ENCODE data around the gene FGD3.
"Not testable (repeated sequence)": the region's sequence is repeated elsewhere in the genome, so short reads cannot be mapped to it uniquely, and the experiment has no call there.

The FGD3 gene, protein sequence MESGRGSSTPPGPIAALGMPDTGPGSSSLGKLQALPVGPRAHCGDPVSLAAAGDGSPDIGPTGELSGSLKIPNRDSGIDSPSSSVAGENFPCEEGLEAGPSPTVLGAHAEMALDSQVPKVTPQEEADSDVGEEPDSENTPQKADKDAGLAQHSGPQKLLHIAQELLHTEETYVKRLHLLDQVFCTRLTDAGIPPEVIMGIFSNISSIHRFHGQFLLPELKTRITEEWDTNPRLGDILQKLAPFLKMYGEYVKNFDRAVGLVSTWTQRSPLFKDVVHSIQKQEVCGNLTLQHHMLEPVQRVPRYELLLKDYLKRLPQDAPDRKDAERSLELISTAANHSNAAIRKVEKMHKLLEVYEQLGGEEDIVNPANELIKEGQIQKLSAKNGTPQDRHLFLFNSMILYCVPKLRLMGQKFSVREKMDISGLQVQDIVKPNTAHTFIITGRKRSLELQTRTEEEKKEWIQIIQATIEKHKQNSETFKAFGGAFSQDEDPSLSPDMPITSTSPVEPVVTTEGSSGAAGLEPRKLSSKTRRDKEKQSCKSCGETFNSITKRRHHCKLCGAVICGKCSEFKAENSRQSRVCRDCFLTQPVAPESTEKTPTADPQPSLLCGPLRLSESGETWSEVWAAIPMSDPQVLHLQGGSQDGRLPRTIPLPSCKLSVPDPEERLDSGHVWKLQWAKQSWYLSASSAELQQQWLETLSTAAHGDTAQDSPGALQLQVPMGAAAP

DNA sequence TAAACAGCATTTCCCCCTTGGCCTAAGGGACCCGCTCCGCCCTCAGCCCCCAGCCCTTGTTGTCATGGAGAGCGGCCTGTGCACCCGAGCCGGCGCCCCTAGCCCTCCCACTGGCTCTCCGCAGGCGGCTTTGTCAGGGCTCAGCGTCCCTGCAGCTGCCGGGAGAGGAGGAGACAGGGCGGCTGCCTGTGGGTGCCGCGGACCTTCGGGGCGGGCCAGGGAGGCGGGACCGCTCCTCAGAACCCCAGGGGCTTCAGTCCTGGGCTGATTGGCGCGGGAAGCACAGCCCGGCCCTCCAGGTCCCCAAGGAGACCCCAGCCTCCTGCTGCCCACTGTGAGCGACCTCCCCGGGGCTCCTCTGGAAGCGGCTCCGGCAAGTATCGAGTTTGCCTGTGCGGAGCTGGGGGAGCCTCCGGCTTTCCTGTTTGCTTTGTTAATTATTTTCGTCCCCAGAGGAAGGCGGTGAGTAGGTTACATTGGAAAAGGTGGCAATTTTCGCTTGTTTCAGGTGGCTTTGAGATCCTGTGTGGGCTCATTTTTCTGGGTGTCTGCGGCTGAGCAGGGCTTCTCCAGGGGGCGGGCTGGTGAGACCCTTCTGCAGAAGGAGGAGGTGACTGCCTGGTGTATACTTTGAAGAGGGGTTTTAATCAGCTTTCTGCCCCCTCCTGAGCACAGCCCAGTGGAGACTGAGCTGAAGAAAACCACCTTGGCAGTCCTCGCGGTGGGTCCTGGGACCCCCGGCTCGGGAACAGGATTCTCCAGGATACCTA lies at the start of gene FGD3:
Gene FGD3, plus strand, starts transcription at position 256 of the 770 bp plus-strand sequence. CDS start 28,734 bp downstream, outside the sequence.
- no peak for DNase-seq

DNA sequence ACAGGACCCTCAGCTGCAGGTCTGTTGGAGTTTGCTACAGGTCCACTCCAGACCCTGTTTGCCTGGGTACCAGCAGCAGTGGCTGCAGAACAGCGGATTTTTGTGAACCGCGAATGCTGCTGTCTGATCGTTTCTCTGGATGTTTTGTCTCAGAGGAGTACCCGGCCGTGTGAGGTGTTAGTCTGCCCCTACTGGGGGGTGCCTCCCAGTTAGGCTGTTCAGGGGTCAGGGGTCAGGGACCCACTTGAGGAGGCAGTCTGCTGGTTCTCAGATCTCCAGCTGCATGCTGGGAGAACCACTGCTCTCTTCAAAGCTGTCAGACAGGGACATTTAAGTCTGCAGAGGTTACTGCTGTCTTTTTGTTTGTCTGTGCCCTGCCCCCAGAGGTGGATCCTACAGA lies 42.2 kb upstream of the FGD3 start:
- DNase-seq = not testable (repeated sequence)

DNA sequence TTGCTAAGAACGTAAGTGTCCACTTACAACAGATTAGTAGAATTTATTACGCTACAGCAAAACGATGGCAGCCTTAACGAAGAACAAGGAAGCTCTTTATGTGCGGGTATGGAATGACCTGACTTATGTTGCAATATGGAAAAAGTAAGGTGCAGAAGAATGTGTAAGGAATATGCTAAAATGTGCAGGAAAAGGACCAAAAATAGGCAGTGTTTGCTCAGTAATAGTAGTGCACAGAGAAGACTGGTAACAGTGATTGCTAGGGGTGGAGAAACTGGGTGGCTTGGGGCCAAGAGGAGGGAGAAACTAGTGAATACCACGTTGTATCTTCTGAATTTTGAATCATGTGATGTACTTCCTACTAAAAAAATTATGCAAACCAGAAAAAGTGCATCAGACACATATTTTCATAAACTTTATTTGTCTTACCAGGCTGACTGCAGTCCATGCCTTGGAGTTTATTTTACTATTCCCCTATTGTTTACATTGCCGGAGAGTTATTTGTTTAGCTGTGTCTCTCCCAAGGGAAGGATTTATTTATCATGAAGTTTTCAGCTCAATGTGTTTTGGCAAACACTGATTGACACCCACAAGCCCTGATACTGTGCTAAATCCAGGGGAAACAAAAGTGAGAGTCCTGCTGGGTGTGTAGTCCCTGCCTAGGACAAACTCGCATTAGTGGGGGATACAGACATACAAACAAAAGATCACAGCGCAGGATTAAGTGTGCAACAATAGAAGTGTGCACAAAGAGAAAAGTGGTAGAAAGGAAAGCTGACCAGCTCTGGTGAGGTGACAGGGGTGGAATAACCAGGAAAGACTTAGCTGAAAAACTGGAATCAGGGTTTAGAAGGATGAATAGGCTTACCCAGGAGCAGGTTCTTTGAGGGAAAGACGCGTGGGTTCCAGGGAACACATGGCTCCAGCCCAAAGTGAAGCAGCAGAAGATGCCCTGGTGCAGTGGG lies 35.5 kb upstream of the FGD3 start:
- no peak for DNase-seq

DNA sequence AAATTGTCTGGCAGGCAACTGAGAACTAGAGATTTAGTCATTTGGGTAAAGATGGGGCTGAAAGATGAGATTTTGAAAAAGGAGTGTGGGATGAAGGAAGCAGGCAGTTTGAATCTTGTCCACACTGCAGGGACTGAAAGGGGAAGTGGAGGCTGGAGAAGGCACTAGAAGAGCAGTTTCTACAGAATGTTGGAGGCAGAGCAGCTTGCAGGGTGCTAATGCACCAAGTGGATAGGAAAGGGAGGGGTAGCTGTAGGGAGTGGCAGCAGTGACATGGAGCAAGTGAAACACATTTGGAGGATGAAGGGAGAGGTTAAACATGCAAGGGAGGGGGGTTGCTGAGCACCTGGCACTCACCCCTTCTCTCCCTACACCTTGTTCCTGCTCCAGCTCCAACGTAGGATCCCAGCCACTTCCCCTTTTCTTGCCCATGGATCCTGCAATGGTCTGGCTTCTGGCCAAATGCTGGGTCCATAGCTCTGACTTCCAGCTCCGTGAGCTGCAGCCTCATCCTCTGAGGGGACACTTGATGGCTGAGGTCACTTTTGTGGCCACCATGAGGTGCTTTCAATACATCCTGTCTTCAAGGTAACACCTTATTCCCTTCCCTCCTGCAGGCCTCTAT lies 30.0 kb upstream of the FGD3 start:
- DNase-seq = no peak

DNA sequence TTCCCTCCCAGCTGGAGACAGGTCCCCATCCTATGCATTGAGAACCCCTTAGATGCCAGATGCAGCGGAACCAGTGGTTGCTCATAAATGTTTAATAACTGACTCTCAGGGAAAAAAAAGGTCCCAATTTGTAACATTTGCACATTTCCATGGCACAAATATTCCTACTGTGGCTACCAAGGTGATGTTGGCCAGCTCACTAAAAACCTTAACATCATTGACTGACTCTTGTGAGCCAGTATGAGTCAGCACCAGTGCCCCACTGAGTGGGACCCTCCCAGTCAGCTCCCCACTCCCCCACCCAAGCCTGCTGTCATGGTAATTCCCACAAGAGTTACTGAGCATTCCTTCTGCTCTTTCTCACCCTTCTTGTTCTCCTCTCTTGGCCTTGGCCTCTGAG lies 26.9 kb upstream of the FGD3 start:
- DNase-seq = no peak

DNA sequence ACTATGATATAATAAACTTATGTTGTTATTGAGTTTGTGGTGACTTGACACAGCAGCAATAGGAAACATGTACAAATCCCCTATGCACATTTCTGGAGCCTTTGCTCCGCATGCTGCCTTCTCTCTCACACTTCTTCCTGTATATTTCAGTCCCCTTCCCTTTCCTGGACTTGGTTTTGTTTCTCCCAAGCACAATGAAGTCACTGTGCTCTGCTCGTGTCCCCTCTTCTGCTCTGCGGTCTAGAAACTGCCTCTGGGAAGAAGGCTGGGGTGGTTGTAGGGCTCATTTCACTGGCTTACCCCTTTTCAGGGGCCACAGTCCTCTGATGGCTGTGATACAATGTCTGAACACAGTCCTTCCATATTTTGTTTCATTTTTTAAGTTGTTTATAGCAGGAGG lies 15.7 kb upstream of the FGD3 start:
- DNase-seq = no peak

DNA sequence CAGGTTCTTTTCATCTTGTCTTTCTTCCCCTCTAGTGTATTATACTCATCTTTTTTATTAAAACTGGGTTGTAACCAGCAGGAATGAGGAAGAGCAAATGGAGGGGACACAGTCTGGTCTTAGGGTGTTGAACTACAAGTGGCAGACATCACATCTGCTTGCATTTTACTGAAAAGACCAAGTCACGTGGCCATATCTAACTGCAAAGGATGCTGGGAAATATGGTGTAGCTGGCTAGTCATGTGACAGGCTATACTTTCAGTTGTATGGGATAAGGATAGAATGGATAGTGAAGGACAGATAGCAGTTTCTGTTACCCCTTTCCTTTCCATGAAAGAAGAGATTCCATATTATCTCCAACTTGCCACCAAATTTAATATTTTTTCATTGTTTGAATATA lies 13.0 kb upstream of the FGD3 start:
- no peak for DNase-seq

DNA sequence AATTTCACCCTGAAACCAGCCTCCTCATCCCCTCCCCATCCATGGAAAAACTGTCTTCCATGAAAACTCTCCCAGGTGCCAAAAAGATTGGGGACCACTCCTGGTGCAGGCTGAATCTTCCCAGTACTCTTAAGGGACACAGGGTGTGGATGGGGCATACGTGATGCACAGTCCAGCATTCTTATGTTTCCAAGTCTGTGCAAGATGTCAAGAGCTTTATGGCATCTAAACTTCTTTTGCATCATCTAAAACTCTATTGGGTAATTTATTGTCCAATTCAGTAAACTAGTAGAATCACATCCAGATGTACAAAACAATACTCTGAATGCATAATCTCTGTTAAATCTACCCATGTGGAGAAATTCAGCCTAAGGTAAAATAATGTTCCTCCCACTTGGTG lies 9.3 kb upstream of the FGD3 start:
- DNase-seq = no peak

DNA sequence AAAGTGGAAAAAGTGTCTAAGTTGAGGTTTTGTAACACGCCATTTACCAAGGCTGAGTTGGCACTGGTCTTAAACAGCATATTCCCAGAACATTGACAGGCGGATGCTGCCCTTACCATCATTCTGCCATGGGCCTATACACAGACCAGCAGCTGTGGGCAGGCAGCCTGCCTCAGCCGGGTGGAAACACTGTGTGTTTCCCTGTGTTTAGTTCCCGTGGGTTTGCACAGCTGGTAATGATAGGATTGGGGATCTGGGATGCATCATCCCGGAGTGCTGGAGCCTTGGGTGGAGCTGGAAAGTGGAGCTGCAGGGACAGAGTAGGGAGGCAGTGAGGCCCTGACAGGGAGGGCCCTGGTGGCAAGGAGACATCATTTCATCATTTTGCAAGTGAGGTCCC lies 5.5 kb upstream of the FGD3 start:
- no peak for DNase-seq

DNA sequence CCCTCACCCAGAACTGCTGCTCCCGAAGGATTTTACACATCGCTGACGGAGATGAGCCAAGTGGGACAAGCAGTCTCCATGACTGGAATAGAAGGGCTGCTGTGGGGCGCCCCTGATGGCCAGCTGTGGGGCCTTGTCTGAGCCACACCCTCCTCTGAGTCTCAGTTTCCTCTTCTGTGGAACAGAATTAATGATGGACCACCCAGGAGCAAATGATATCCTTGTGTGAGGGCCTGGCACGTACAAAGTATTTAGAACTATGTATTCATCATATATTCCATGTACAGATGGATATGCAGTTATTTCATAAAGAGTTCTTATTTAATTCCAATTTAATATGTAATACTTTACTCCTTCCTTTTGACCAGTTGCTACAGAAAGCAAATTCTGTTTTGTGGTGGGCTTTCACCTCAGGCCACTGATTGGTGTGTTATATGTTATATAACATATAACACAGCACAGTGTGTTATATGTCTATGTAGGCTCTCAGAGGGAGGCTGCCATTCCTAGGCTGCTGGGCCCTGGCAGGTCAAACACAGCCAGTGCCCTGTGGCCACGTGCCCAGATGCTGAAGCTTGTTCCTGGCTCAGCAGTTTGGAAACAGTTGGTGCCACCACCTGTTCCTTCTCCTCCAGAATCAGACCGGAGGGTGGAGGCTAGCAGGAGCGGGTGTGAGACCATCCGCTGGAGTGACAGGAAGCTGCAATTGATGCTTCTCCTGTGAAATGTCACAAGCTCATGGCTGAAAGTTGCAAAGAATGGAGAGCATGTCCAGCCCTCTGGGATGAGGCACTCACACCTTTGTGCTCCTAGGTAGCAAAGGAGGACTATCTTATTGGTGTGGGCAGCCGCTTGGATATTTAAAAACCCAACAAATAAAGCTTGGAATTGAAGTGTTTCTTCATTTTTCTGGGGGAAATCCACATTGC lies 4.4 kb upstream of the FGD3 start:
- no peak for DNase-seq

DNA sequence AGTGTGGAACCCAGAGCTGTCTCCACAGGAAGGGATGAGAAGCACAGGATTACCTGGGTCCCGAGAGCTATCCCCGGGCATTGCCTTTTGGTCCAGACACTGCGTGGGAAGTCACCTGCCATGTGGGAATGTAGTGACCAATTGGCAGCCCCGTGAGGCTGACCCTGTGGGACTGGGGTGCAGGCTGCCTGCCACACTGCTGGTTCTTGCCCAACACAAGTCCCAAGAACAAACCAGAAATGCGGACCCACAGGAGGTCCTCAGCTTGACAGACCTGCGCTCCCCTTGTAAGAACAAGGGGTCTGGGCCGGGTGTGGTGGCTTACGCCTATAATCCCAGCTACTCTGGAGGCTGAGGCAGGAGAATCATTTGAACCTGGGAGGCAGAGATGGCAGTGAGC lies 2.4 kb upstream of the FGD3 start:
- DNase-seq = no peak

DNA sequence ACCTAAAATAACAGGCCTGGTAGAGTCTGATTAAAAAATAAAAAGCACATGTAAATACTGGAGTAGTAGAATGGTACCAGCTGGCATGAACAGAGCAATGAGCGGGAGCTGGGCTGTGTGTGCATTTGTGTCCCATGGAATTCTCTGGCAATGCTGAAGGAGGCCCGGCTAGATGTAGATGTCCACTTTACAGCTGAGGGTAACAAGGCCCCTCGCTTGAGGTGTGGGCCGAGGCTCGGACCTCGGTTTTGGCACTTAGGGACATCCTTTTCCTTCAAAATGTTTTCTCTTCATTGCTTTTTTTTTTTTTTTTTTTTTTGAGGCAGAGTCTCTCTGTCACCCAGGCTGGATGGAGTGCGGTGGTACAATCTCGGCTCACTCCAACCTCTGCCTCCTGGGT lies 1.5 kb upstream of the FGD3 start:
- DNase-seq = no peak

DNA sequence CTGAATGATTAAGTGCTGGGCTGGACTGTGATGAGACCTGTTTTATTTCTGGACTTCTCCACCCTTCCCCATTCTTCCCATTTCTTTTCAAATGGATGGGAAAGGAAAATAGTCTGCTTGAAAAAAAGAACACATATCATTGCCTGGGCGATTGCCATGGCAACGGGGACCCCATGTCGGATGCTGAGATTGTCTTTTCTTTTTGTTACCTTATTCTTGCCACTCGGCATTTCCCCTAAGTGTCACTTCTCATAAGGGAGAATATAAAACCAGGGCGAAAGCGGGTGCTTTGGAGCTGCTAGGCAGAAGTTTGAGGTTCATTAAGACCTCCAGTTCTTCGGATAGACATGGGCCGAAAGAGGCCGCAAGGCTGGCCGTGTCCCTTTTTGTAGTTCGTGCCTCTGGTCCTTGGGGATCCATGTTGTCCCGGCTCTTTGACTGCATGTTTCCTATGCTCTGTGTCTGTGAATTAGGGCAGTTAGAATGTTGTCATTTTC lies 763 bp downstream of the FGD3 start:
- no peak for DNase-seq

DNA sequence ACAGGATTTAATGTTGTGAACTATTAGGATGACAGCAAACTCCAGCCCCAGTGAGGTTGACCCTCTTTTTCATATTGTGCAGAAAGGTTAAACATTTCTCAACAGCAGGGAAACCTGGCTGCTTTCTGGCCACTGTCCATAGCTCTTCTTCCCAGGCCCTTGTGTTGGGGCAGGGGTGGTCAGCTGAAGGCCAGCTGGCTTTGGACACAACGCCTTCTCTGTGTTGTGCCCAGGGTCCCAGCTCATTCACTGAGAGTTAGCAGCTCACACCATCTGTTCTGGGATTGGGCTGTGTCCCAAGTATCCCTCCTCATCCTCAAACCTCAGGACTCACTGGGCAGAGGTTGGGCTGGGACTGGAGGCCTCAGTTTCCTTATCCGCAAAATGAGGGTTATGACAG lies 1.3 kb downstream of the FGD3 start:
- no peak for DNase-seq

DNA sequence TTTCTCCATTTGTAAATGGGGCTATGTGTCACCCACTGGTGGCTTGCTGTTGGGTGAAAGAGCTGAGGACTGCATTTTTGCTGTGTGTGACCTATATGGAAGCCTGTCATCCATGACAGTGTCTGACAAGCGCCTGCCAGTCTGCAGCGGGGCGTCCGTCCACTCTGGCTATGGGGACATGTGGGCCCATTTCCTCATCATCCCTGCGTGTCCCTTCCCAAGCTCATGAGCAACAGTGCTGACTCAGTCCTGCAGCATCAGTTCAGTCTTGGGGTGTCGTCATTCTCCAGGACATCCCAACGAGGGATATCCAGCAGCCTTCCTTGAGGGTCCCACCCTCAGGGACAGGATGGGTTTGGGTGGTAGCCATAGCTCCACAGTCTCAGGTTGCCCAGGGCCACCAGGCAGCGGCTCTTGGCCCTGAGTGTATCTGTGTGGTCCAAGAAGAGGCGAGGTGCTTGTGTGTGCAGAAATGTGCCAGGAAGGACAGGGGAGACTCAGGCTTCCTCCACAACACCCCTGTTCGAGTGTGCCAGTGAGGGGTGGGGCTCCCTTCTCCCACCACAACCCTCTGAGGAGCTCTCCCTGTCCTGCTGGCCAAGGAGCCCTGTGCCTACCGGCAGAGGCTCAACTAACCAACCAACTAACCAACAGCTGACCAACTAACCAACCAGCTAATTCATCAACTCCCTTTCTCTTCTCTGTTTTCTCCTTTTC lies 2.1 kb downstream of the FGD3 start:
- DNase-seq = no peak

DNA sequence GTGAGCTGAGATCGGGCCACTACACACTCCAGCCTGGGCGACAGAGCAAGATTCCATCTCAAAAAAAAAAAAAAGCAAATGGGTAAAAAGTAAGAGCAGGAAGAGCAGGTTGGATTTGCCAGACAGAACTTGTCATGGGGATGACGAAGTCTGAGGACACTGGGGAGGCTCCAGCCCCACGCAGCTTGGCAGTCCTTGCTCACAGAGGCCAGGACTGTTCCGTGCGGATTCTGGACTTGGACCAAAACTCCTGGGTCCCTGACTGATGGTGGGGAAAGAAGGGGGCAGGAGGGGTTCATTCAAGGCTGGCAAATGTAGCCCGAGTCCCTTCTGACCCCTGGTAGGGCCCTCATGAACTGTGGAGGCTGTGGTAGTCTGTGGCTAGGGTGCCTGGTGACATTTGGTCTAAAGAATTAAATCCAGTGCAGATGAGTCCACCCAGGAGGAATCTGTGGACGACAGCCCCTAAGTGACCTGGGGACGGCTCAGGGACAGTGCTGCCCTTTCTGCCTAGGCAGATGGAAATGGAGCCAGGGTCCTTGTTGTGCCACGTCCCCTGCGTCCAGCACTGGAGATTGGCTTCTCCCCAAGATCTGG lies 3.1 kb downstream of the FGD3 start:
- no peak for DNase-seq

DNA sequence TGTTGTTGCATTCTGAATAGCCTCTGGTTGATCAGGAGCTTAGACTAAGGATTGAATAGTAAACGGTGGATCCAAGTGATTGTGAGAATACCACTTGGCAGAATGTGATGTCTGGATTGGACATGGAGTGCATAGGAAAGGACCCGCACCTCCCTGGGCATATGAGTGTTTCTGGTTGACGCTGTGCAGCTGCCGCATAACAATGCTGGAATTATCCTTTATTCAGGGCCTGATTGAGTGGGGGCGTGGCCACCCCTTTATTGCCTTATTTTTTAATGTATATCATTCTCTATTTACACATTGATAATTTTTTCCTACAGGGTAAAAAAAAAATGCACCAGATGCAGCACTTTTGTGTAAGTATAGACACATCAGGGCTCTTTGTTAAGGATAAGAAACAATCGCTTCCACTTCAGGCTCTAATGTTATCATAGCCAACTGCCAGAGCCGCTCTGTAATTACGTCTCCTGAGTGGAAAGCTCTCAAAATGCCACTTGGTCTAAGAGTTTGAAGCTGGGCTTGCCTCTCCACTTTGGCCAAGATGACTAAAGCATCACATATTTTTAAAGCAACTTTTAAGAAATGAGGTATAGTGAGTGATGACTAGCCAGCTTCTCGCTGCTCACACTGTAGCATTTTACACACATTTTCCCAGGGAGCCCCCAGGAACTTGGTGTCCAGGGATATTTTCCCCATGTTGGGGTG lies 5.7 kb downstream of the FGD3 start:
- DNase-seq = no peak

DNA sequence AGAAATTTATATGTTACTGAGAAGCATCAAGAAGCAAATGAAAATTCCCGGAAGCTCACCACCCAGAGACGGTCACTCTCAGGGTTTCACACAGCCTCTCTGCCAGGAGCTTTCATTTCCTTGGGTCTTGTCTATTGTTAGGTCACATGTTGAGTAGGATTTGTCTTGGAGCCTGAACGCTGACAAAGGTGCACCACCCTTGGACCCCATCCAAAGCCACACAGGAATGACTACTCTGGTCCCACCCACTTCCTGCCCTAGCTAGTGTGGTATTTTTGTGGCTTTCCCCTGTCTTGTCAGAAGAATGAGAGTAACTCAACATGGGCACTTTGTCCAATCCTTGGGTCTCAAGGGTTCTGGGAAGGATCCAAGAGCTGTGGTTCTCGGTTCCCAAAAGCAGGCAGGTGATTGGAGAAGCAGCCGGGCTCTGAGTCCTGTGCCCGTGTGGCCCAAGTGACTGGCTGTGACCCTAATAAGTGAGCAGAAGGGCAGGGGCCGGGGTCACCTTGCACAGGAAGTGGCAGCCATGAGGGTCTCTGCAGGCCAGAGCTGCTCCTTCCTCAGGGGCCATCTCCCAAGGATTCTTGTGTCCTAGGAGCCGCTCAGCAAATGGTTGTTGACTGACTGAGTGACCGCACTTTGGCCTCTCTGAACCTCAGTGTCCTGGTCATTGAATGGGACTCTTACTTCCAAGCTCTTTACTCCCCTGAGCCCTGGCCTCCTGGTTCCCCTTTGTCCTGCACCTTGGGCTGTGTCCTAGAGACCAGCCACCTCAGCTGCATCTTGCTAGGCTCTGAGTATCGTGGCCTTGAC lies 6.9 kb downstream of the FGD3 start:
- no peak for DNase-seq

Data from kidney glomerular epithelial cell (primary cell).